BLaER1 (cell line): ENCODE results near the gene PYM1.
"Not testable (repeated sequence)": the region's sequence is repeated elsewhere in the genome, so short reads cannot be mapped to it uniquely, and the experiment has no call there.

Source experiments
- H3K27ac ChIP-seq: shearing (Covaris generic); formaldehyde crosslinking; 2 replicates; pipeline ENCODE4 v1.8.1; 2022
- H3K27me3 ChIP-seq: shearing (Covaris generic); formaldehyde crosslinking; 2 replicates; pipeline ENCODE4 v1.8.1; 2022
- H3K36me3 ChIP-seq: shearing (Covaris generic); formaldehyde crosslinking; 2 replicates; pipeline ENCODE4 v1.8.1; 2022
- H3K4me1 ChIP-seq: shearing (Covaris generic); formaldehyde crosslinking; 2 replicates; pipeline ENCODE4 v1.8.1; 2022
- H3K4me2 ChIP-seq: shearing (Covaris generic); formaldehyde crosslinking; 2 replicates; pipeline ENCODE4 v1.8.1; 2022
- H3K4me3 ChIP-seq: shearing (Covaris generic); formaldehyde crosslinking; 2 replicates; pipeline ENCODE4 v1.8.1; 2022
- H3K9ac ChIP-seq: shearing (Covaris generic); formaldehyde crosslinking; 2 replicates; pipeline ENCODE4 v1.8.1; 2022
- H3K9me3 ChIP-seq: shearing (Covaris generic); formaldehyde crosslinking; 2 replicates; pipeline ENCODE4 v1.8.1; 2022
- H4K20me1 ChIP-seq: shearing (Covaris generic); formaldehyde crosslinking; 2 replicates; pipeline ENCODE4 v1.8.1; 2022
- Cebpa-rat ChIP-seq: shearing (Covaris generic); IDR thresholded peaks from 2 replicates; pipeline ENCODE4 v1.8.1; 2022

The PYM1 gene

DNA sequence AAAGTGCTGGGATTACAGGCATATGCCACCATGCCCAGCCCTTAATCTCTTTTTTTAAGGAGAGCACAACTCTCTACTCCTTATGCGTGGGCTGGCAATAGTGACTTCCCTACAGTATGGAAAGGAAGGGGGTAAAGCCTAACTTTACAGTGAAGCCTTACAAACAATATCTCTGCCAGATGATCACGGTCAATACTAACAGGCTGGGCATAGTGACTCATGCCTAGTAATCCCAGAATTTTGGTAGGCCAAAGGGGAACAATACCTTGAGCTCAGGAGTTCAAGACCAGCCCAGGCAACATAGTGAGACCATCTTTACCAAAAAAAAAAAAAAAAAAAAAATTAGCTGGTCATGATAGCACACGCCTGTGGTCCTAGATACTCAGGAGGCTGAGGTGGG is 5.6 kb downstream of the PYM1 start:
- Histone ChIP-seq H3K9ac (no peak overlapping the region), H3K4me2 (no peak overlapping the region), H4K20me1 (peaks cover 19% of the 10 kb centered on the region; the same call in 1 of the 2 replicates), H3K4me3 (no peak overlapping the region), H3K36me3 (peaks cover 63% of the 10 kb centered on the region), H3K27ac (no peak overlapping the region), H3K9me3 (no peaks in the 10 kb centered on the region), H3K27me3 (no peaks in the 10 kb centered on the region), H3K4me1 (peaks cover 28% of the 10 kb centered on the region)
- TF ChIP-seq Cebpa-rat = no peak

DNA sequence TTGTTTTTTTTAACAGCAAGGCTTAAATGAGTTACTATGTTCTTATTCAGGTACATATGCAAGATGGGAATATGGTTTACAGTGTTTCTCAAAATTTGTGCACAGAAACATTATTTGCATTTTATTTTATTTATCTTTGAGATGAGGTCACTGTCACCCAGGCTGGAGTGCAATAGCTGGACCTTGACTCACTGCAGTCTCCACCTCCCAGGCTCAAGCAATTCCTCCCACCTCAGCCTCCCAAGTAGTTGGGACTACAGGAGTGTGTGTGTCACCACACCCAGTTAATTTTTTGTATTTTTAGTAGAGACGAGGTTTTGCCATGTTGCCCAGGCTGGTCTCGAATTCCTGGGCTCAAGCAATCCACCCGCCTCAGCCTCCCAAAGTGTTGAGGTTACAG is 8.7 kb downstream of the PYM1 start:
- H3K4me2 ChIP-seq, H3K4me3 ChIP-seq, H3K27me3 ChIP-seq, H3K9ac ChIP-seq, H3K4me1 ChIP-seq, H3K27ac ChIP-seq, H3K9me3 ChIP-seq: not testable (repeated sequence)
- H3K36me3 ChIP-seq = peaks cover 85% of the 10 kb centered on the region
- peaks cover 46% of the 10 kb centered on the region for H4K20me1 ChIP-seq

DNA sequence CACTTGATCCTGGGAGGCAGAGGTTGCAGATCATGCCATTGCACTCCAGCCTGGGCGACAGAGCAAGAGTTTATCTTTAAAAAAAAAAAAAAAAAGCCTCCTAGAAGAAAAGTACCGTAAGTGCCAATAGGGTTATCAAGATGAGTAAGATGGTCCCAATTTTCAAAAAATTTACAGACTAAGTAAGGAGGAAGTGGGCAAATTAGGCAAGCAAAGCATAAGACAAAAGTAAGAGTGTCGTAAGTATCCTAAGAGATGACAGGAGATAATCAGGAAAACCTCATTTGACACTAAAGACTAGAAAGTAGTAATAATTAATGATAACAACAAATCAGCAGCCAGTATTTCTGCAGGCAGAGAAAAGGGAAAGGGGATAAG is 12.2 kb downstream of the PYM1 start:
- Histone ChIP-seq H4K20me1 (peaks cover 47% of the 10 kb centered on the region), H3K36me3 (peaks cover 87% of the 10 kb centered on the region), H3K9me3 (no peaks in the 10 kb centered on the region), H3K4me2 (no peak overlapping the region), H3K27ac (no peak overlapping the region), H3K4me3 (no peak overlapping the region), H3K27me3 (no peaks in the 10 kb centered on the region), H3K4me1 (no peaks in the 10 kb centered on the region), H3K9ac (no peak overlapping the region)
- TF ChIP-seq Cebpa-rat = no peak

DNA sequence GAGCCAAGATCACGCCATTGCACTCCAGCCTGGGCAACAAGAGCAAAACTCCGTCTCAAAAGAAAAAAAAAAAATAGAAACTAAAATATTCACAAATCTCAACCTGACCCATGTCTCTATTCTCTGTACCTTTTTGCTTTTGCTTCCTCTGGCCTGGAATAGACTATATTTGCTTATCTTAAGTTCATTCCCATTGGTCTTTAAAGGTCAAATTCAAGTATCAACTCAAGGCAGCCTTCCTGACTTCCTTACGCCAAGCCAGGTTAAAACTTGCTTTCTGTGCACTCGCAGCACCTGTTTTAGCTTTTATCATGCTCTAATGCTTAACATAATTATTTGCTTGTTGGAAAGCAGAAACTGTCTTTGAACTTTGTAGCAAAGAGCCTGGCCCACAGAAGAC is 14.8 kb downstream of the PYM1 start:
- Histone ChIP-seq H3K9ac (no peak overlapping the region), H3K4me3 (no peak overlapping the region), H3K9me3 (no peaks in the 10 kb centered on the region), H3K4me2 (no peak overlapping the region), H3K27ac (no peak overlapping the region), H3K4me1 (no peaks in the 10 kb centered on the region), H4K20me1 (peaks cover 36% of the 10 kb centered on the region), H3K36me3 (peaks cover 66% of the 10 kb centered on the region), H3K27me3 (no peaks in the 10 kb centered on the region)
- TF ChIP-seq Cebpa-rat = no peak

DNA sequence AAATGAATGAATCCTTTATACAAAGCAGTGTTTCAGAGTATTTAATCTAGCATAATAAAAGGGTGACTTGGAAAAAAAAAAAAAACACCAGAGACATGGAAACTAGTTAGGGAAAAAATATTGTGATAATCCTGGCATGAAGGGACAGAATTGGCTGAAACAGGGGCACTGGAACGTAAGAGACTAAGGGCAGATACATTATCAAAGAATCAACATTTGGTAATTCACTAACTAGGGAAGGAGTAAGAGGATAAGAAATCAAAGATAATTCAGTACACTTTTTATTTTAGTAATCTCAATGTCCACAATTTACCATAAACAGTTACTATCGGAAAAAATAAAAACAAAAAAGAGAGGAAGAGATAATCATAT is 18.2 kb downstream of the PYM1 start:
- no peak overlapping the region for H3K9ac ChIP-seq
- H3K4me2 ChIP-seq = no peak overlapping the region
- no peaks in the 10 kb centered on the region for H3K4me1 ChIP-seq
- H4K20me1 ChIP-seq = peaks cover 13% of the 10 kb centered on the region
- no peaks in the 10 kb centered on the region for H3K27me3 ChIP-seq
- TF ChIP-seq Cebpa-rat = no peak
- H3K36me3 ChIP-seq = peaks cover 33% of the 10 kb centered on the region
- H3K4me3 ChIP-seq = no peak overlapping the region
- H3K9me3 ChIP-seq = no peaks in the 10 kb centered on the region
- H3K27ac ChIP-seq = no peak overlapping the region

DNA sequence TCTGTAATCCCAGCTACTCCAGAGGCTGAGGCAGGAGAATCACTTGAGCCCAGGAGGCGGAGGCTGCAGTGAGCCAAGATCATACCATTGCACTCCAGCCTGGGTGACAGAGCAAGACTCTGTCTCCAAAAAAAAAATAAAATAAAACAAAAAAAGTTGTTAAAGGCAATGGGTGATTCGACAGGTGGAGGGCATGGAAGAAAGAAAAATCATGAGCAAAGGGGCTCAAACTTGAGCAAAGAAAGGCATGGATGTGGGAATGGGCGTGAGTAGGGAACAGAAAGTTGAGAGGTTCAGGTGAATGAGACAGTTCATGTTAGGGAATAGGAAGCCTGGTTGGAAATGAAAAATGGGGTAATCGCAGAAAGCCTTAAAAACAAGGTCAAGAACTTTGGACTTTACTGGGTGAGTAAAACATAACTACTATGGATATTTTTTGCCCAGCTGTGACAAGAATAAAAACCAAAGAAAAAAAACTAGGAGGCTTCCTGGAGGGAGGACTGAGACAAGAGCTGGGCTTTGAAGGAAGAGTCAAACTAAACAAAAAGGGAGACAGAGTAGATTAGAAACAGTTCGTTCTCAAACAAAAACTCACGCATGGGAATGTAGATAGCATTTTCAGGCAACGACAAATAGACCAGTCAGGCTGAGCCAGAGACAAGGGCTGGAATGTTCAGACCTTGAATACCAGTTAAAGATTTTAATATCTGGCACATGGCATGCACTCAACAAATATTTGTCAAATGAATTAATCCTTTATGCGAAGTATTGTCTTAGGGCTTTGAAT is 18.8 kb downstream of the PYM1 start:
- H3K27ac ChIP-seq = no peak overlapping the region
- no peak overlapping the region for H3K9ac ChIP-seq
- H3K4me1 ChIP-seq = no peaks in the 10 kb centered on the region
- peaks cover 7% of the 10 kb centered on the region for H4K20me1 ChIP-seq
- peaks cover 29% of the 10 kb centered on the region for H3K36me3 ChIP-seq
- no peaks in the 10 kb centered on the region for H3K27me3 ChIP-seq
- H3K4me2 ChIP-seq = no peak overlapping the region
- no peaks in the 10 kb centered on the region for H3K9me3 ChIP-seq
- H3K4me3 ChIP-seq = no peak overlapping the region
- TF ChIP-seq Cebpa-rat = no peak

DNA sequence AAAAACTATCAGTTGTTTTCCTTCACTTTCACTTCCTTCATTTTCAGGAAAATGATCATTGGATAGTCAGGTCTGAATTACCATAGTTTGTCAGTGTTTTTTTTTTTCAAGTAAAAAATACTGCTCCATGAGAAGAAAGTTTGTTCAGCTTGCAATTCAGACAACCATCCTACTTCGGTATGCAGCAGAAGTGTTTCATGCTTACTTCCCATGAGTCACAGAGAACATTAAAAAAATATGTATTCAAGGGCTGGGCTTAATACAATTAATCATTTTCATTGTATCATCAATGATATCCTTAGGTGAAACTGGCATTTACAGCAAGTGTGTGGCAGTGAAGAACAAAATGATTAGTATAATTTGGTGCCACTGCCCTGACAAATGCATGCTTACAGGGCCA is 21.6 kb downstream of the PYM1 start:
- no peak for TF ChIP-seq Cebpa-rat
- Histone ChIP-seq H3K4me2 (no peak overlapping the region), H3K27ac (no peak overlapping the region)

DNA sequence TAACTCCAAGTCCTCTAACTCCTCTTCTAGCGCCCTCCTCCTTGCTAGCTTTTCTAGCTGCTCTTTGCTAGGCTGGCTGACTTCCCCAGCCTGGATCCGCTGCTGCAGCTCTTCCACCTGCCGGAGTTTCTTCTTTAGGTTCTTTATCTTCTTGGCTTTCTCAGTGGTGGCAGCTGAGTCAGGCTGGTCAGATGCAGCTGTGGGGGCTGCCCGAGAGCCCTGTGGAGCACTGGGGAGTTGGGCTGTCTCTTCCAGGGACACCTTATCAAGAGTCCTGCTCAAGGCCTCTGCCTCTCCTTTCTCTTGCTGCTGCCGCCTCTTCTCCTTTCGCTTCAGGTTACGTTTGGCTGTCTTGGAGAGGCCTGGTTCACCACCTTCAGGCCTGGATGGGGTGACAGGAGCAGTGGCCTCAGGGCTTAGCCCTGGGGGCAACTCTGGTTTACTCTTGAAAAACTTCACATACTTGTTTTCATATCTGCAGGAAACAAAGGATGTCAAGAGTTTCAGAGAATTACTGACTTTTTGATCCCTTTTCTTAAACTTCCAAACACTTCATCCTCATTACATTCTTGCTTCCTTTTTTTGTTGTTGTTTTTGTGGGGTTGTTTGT is 25.7 kb downstream of the PYM1 start:
- no peaks in the 10 kb centered on the region for H3K27me3 ChIP-seq
- H4K20me1 ChIP-seq = no peaks in the 10 kb centered on the region
- no peak overlapping the region for H3K4me3 ChIP-seq
- no peaks in the 10 kb centered on the region for H3K4me1 ChIP-seq
- H3K9ac ChIP-seq = no peak overlapping the region
- peaks cover 40% of the 10 kb centered on the region for H3K36me3 ChIP-seq
- no peaks in the 10 kb centered on the region for H3K9me3 ChIP-seq
- TF ChIP-seq Cebpa-rat = no peak
- no peak overlapping the region for H3K4me2 ChIP-seq
- no peak overlapping the region for H3K27ac ChIP-seq

More for the DNA sequence above, 21.6 kb downstream of the PYM1 start:
- Histone ChIP-seq H3K27me3 (no peaks in the 10 kb centered on the region), H3K9me3 (no peaks in the 10 kb centered on the region), H3K4me3 (no peak overlapping the region), H3K36me3 (peaks cover 36% of the 10 kb centered on the region), H3K4me1 (no peaks in the 10 kb centered on the region), H3K9ac (no peak overlapping the region), H4K20me1 (no peaks in the 10 kb centered on the region)

DNA sequence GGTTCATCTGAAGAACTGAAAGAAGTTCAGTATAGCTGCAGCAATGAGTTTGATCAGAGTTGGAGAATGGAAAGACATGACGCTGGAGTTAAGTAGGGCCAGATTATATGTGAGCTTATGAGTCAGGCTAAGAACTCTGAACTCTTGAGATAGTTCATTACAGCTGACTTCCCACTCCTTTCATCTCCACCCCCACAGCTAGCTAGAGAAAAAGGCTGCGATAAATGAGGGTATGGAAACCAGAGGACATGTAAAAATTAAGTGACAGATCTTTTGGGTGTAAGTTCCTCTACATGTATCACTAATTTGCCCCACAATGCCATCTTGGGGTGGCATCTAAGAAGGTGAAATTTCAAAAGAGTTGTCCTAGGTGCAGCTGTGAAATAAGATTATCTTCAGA is 28.6 kb downstream of the PYM1 start:
- Histone ChIP-seq H4K20me1 (no peaks in the 10 kb centered on the region), H3K4me2 (no peak overlapping the region), H3K9ac (no peak overlapping the region), H3K27ac (no peak overlapping the region), H3K36me3 (peaks cover 40% of the 10 kb centered on the region), H3K9me3 (no peaks in the 10 kb centered on the region), H3K27me3 (no peaks in the 10 kb centered on the region), H3K4me3 (no peak overlapping the region), H3K4me1 (no peaks in the 10 kb centered on the region)
- TF ChIP-seq Cebpa-rat = no peak

DNA sequence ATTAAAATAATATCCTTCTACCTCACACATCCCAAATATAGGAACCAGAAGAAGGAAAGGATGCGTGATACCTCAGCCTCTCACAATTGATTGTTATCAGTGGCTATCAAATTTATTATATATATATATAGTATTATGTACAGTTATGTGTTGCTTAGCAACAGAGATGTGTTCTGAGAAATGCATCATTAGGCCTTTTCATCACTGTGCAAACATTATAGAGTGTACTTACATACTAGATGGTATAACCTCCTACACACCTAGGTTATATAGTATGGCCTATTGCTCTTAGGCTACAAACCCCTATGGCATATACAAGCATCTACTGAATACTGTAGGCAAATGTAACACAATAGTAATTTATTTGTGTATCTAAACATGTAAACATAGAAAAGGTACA is 34.0 kb downstream of the PYM1 start:
- no peaks in the 10 kb centered on the region for H3K36me3 ChIP-seq
- no peak overlapping the region for H3K4me2 ChIP-seq
- TF ChIP-seq Cebpa-rat = no peak
- H3K27ac ChIP-seq = no peak overlapping the region
- no peaks in the 10 kb centered on the region for H3K9me3 ChIP-seq
- no peak overlapping the region for H3K4me3 ChIP-seq
- H3K4me1 ChIP-seq = no peaks in the 10 kb centered on the region
- no peaks in the 10 kb centered on the region for H3K27me3 ChIP-seq
- no peak overlapping the region for H3K9ac ChIP-seq
- H4K20me1 ChIP-seq = no peaks in the 10 kb centered on the region

DNA sequence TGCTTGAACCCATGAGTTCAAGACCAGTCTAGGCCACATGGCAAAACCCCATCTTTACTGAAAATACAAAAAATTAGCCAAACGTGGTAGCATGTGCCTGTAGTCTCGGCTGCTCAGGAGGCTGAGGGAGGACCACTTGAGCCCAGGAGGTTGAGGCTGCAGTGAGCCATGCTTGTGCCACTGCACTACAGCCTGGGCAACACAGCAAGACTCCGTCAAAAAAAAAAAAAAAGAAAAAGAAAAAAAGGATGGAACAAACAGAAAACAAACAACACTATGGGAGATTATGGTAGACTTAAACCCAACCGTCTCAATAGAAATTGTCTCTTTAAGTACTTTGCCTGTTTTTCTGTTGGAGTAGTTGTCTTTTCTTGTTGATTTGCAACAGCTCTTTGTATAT is 36.4 kb downstream of the PYM1 start:
- Histone ChIP-seq H3K9me3 (no peaks in the 10 kb centered on the region), H3K4me2 (no peak overlapping the region), H4K20me1 (no peaks in the 10 kb centered on the region), H3K4me1 (no peaks in the 10 kb centered on the region), H3K27me3 (no peaks in the 10 kb centered on the region), H3K36me3 (no peaks in the 10 kb centered on the region), H3K27ac (no peak overlapping the region), H3K9ac (no peak overlapping the region), H3K4me3 (no peak overlapping the region)
- TF ChIP-seq Cebpa-rat = no peak
